Measurements from ENCODE around the gene ZBTB7C. TPM values are rescaled to one million over a fixed set of nuclear protein-coding genes. Genes with fewer than 3 reads are reported as not detected.

ZBTB7C gene
- total RNA-seq, 2 donors from 2014 or later: 1.3 to 2.3 TPM

DNA sequence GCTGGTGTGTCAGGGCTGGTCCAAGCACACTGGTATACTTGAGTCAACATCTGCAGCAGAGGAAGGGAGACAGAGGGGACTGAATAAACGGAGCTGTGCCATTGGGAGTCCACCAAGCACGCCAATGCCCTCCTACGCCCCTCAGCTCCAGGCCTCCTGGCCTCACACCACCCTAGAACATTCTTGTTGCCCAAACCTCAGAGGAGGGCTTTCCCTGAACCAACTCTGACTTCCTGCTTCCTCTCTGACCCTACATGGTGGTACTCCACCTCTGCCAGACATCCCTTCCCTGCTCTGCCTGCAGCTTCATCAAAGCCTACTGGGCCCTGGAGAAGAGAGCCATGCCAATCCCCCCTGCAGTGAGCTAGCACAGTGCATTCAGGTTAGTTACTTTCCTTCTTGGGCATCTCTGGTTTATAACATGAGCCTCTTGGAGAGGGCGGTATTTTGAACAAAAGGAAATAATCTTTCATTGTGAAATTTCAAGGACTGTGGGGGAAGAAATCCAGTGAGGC lies 54.4 kb downstream of the ZBTB7C start:
- H3K27ac ChIP-seq: no peak overlapping the region
- H3K4me1 ChIP-seq: no peaks in the 10 kb centered on the region
- H3K36me3 ChIP-seq (replicated peaks in 1 of 2; ENCODE audit: insufficient read depth in 1 of 2, low read depth in 2 of 2): no peaks in the 10 kb centered on the region
- H3K9me3 ChIP-seq: no peaks in the 10 kb centered on the region
- DNase-seq (no peak), ATAC-seq (no peak)
- WGBS, 2 donors: 67 to 72% methylated on average over 4 of the region's 4 CpGs
- TF ChIP-seq POLR2A (IDR thresholded peaks at IDR 0.05) (no peak), CTCF (IDR thresholded peaks at IDR 0.05) (no peak)
- H3K4me3 ChIP-seq: no peak overlapping the region
- intact Hi-C loops (cut with DNase I): no loop called here
- H3K27me3 ChIP-seq: no peaks in the 10 kb centered on the region

GRCh38 chr18:48352051-48352755 lies 57.0 kb downstream of the ZBTB7C start:
- no peak for ATAC-seq
- no peak for TF ChIP-seq CTCF (IDR thresholded peaks at IDR 0.05)
- no peak for TF ChIP-seq POLR2A (IDR thresholded peaks at IDR 0.05)

DNA sequence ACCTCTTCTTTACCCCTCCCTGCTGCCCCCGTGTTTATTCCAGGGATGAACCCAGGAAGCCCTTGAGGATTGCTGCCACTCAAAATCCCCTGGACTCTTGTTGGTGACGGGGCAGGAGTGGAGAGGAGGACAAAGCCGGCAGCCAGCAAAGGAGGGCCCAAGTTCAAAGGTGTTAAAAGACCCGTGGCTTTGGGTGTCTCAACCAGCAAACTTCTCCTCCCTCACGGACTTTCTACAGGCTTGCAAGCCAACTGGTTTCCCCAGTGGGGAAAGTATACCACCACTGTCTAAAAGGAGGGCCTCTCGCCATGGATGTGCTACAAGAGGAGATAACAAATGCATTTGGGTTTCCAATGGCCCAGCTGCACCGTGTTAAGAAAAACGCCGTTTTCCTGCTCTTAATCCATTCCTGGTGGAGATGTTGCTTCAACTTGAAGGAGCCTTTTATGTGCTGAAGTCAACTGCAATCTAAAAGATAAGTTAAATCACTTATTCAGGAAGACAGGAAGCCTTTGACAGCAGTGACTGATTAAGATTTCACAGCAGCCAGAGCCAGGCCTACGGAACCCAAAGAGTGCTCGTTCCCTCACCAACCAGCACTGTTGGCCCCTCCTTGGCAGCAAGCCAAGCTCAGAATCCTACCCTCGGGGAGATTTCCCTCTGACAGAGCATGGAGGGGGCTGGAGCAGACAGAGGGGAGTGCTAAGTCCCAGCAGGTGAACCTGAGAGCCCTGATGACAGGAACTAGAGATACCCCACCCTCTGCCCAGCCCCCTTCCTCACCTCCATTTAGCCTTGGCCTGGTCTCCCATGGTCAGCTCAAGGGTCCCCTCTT lies 57.8 kb downstream of the ZBTB7C start:
- Histone ChIP-seq H3K4me3 (no peak overlapping the region), H3K27me3 (no peaks in the 10 kb centered on the region), H3K9me3 (no peaks in the 10 kb centered on the region), H3K27ac (no peak overlapping the region), H3K36me3 (replicated peaks in 1 of 2; ENCODE audit: insufficient read depth in 1 of 2, low read depth in 2 of 2) (no peaks in the 10 kb centered on the region), H3K4me1 (no peaks in the 10 kb centered on the region)
- TF ChIP-seq CTCF (IDR thresholded peaks at IDR 0.05) (no peak), POLR2A (IDR thresholded peaks at IDR 0.05) (no peak)
- ATAC-seq (no peak), DNase-seq (no peak)
- intact Hi-C loops (cut with DNase I): no loop called here
- WGBS, 2 donors: 62 to 80% methylated on average over 11 to 12 of the region's 12 CpGs

More at GRCh38 chr18:48352051-48352755, 57.0 kb downstream of the ZBTB7C start:
- Histone ChIP-seq H3K27me3 (no peaks in the 10 kb centered on the region), H3K4me1 (no peaks in the 10 kb centered on the region), H3K27ac (no peak overlapping the region), H3K9me3 (no peaks in the 10 kb centered on the region), H3K36me3 (replicated peaks in 1 of 2; ENCODE audit: insufficient read depth in 1 of 2, low read depth in 2 of 2) (no peaks in the 10 kb centered on the region), H3K4me3 (no peak overlapping the region)
- intact Hi-C loops (cut with DNase I): no loop called here
- 92 to 95% methylated on average over 4 of the region's 4 CpGs for WGBS, 2 donors
- DNase-seq: no peak

- Histone ChIP-seq H3K36me3 (replicated peaks in 1 of 2; ENCODE audit: insufficient read depth in 1 of 2, low read depth in 2 of 2) (no peaks in the 10 kb centered on the region), H3K9me3 (no peaks in the 10 kb centered on the region), H3K4me3 (no peak overlapping the region), H3K27ac (no peak overlapping the region), H3K27me3 (no peaks in the 10 kb centered on the region), H3K4me1 (no peaks in the 10 kb centered on the region)
- ATAC-seq: no peak
- no peak for DNase-seq
- intact Hi-C loops (cut with DNase I): no loop called here
- TF ChIP-seq POLR2A (IDR thresholded peaks at IDR 0.05) (no peak), CTCF (IDR thresholded peaks at IDR 0.05) (no peak)
- 16 to 20% methylated on average over 2 of the region's 2 CpGs for WGBS, 2 donors
Measured at GRCh38 chr18:48348739-48349138, 60.4 kb downstream of the ZBTB7C start.

Data from body of pancreas (tissue), 4 donors.